ENCODE data around the gene WFIKKN1. TPM values are rescaled to one million over a fixed set of nuclear protein-coding genes. Genes with fewer than 3 reads are reported as not detected.

The WFIKKN1 gene
- total and polyA plus RNA-seq, 2 of the 4 experiments (the other 2 are of a cell fraction): 0.10 TPM; not detected in 1

DNA sequence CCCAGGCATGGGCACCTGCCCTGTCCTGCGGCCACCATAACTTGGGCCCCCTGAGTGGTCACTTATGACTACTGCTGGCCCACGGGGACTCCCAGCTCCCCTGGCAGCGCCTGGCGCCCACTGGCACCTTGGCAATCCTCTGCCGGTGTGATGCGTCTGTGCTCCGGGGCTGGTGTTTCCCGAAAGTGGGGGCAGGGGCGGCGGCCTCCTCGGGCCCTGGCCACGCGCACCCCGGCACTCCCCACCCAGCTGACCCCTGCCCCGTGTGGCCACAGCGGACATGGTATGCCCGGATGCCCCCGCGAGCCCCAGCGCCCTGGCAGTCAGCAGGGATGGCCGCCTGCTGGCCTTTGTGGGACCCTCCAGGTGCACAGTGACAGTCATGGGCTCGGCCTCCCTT, 26.7 kb downstream of the WFIKKN1 start:
- Histone ChIP-seq H2BK120ac (ENCODE audit: low read depth, low read length) (no peak overlapping the region), H3K23ac (ENCODE audit: low read depth, low read length) (no peak overlapping the region), H3K4me3 (ENCODE audit: insufficient read depth, low read depth, low read length) (no peak overlapping the region), H3K36me3 (ENCODE audit: control insufficient read depth, insufficient read depth, low read length) (peaks cover 4% of the 10 kb centered on the region), H2BK5ac (ENCODE audit: low read depth, low read length, poor library complexity, severe bottlenecking) (no peak overlapping the region), H2BK20ac (ENCODE audit: low read depth, low read length) (no peak overlapping the region), H3K18ac (ENCODE audit: low read depth, low read length) (no peak overlapping the region), H3K14ac (replicated peaks; ENCODE audit: low read depth, low read length) (no peak overlapping the region), H3K9ac (ENCODE audit: low read depth, low read length) (no peak overlapping the region), H2AFZ (replicated peaks; ENCODE audit: low read length, poor library complexity) (no peak overlapping the region), H3K4me1 (ENCODE audit: control insufficient read depth, insufficient read depth, low read length) (peaks cover 5% of the 10 kb centered on the region), H3K27ac (ENCODE audit: insufficient read depth, low read length) (no peak overlapping the region), H4K91ac (ENCODE audit: insufficient read depth, low read depth, low read length) (no peak overlapping the region), H3K4me2 (ENCODE audit: low read depth, low read length) (no peak overlapping the region), H2AK9ac (replicated peaks; ENCODE audit: low read depth, low read length, poor library complexity) (no peak overlapping the region), H3K9me1 (ENCODE audit: insufficient read depth, low read length) (no peaks in the 10 kb centered on the region), H3K56ac (ENCODE audit: extremely low read depth, insufficient read depth, low read length) (no peak overlapping the region), H3K79me1 (ENCODE audit: low read depth in 1 of 2, low read length in 2 of 2) (no peaks in the 10 kb centered on the region; a peak in 1 of 4 replicates), H4K8ac (ENCODE audit: low read depth in 2 of 2, low read length in 2 of 2) (no peak overlapping the region), H2AK5ac (ENCODE audit: low read depth, low read length) (no peak overlapping the region), H2BK15ac (ENCODE audit: low read depth, low read length) (no peak overlapping the region), H4K5ac (ENCODE audit: low read depth, low read length) (no peak overlapping the region), H3K27me3 (ENCODE audit: control insufficient read depth, insufficient read depth, low read length) (no peaks in the 10 kb centered on the region), H3K4ac (ENCODE audit: low read depth, low read length) (no peak overlapping the region), H4K20me1 (ENCODE audit: insufficient read depth, low read length) (no peaks in the 10 kb centered on the region), H3K9me3 (ENCODE audit: control insufficient read depth, insufficient read depth, low read length) (no peaks in the 10 kb centered on the region)
- intact Hi-C loops (cut with micrococcal nuclease) (no loop called here), dilution Hi-C loops (cut with HindIII; ENCODE audit: low sequenced_read_pairs, unreplicated experiment) (no loop called here), in situ Hi-C loops (cut with MboI; ENCODE audit: low sequenced_read_pairs) (no loop called here)
- POLR2A ChIA-PET (ENCODE audit: unreplicated experiment): no interaction called here
- ATAC-seq (ENCODE audit: low read depth) (no peak), DNase-seq (no peak)
- CTCF ChIA-PET: no interaction called here
- TF ChIP-seq MAFK (IDR thresholded peaks at IDR 0.05; ENCODE audit: low read depth, low read length) (no peak), CEBPB (IDR thresholded peaks at IDR 0.05; ENCODE audit: low read depth, low read length) (no peak), BHLHE40 (IDR thresholded peaks at IDR 0.05; ENCODE audit: low read depth, low read length) (no peak), RCOR1 (IDR thresholded peaks at IDR 0.05; ENCODE audit: insufficient replicate concordance, low read length) (no peak), MAZ (IDR thresholded peaks at IDR 0.05; ENCODE audit: borderline replicate concordance, low read depth, low read length) (no peak), RFX5 (IDR thresholded peaks at IDR 0.05; ENCODE audit: low read depth, low read length) (no peak), SMC3 (IDR thresholded peaks at IDR 0.05; ENCODE audit: low read depth, low read length) (no peak), POLR2A (IDR thresholded peaks at IDR 0.05; ENCODE audit: low read depth, low read length) (no peak), RAD21 (IDR thresholded peaks at IDR 0.05; ENCODE audit: low read length) (no peak), MXI1 (IDR thresholded peaks at IDR 0.05; ENCODE audit: borderline replicate concordance, low read depth, low read length) (no peak), CHD1 (IDR thresholded peaks at IDR 0.05; ENCODE audit: low read depth, low read length) (no peak), FOS (IDR thresholded peaks at IDR 0.05; ENCODE audit: low read depth, low read length) (no peak), NFE2L2 (IDR thresholded peaks at IDR 0.05; ENCODE audit: low read depth, low read length) (no peak)
- BruUV-seq (replicated peaks): no TSS peak
- 90% methylated on average over 5 of the region's 22 CpGs; no CpG with 5 or more reads in 1 of the 2 experiments for WGBS, 2 experiments (ENCODE audit: extremely low coverage in 2 of 2, insufficient read length in 1 of 2)
